Mesenchymal stem cell (in vitro differentiated cells and primary cell): Measurements from ENCODE around the gene SF3B2.

Experiments used
- DNase-seq: peaks from one replicate; pipeline ENCODE4 v3.0.0-alpha.2; 2013
- H2AFZ ChIP-seq: one replicate; pipeline ENCODE4 v1.6.1; 2013; ENCODE audit warnings: low read depth, mild to moderate bottlenecking, control low read depth, inconsistent platforms, low read length, moderate library complexity
- H2AK5ac ChIP-seq: 2 replicates; pipeline ENCODE4 v1.6.1; 2013; ENCODE audit warnings: low read length, moderate library complexity, mild to moderate bottlenecking, inconsistent platforms; ENCODE audit not compliant: severe bottlenecking
- H2BK120ac ChIP-seq: one replicate; pipeline ENCODE4 v1.6.1; 2013; ENCODE audit warnings: low read depth, mild to moderate bottlenecking, inconsistent platforms, low read length, moderate library complexity
- H2BK12ac ChIP-seq, 2 experiments: one replicate each; pipeline ENCODE4 v1.6.1; 2013; ENCODE audit warnings: inconsistent platforms in 2 of 2, low read length in 2 of 2, mild to moderate bottlenecking in 2 of 2, moderate library complexity in 2 of 2, control low read depth in 1 of 2
- H2BK15ac ChIP-seq: one replicate; pipeline ENCODE4 v1.6.1; 2013; ENCODE audit warnings: mild to moderate bottlenecking, low read depth, inconsistent platforms; ENCODE audit not compliant: poor library complexity, severe bottlenecking
- H2BK5ac ChIP-seq: 2 replicates; pipeline ENCODE4 v1.6.1; 2013; ENCODE audit warnings: low read depth, mild to moderate bottlenecking, low read length, control low read depth, inconsistent platforms; ENCODE audit not compliant: poor library complexity, severe bottlenecking
- H3K14ac ChIP-seq, 2 experiments: one replicate each; pipeline ENCODE4 v1.6.1; 2013; ENCODE audit warnings: inconsistent platforms in 2 of 2, low read length in 2 of 2, control low read depth in 1 of 2, mild to moderate bottlenecking in 1 of 2, moderate library complexity in 1 of 2
- H3K18ac ChIP-seq, 2 experiments: one replicate each; pipeline ENCODE4 v1.6.1; 2013; ENCODE audit warnings: inconsistent platforms in 2 of 2, low read length in 2 of 2, control low read depth in 1 of 2, low read depth in 1 of 2, mild to moderate bottlenecking in 1 of 2
- H3K23ac ChIP-seq, 2 experiments: one replicate each; pipeline ENCODE4 v1.6.1; 2013; ENCODE audit warnings: inconsistent platforms in 2 of 2, low read length in 2 of 2, mild to moderate bottlenecking in 2 of 2, moderate library complexity in 2 of 2, control low read depth in 1 of 2
- H3K27ac ChIP-seq: 2 replicates; pipeline ENCODE4 v1.5.1; 2013; ENCODE audit warnings: mild to moderate bottlenecking, moderate library complexity, low read length, control low read depth, inconsistent platforms; ENCODE audit not compliant: poor library complexity, severe bottlenecking
- H3K27me3 ChIP-seq, 2 experiments: 2 replicates each; pipeline versions ENCODE4 v1.6.1 to v1.7.0; 2013; ENCODE audit warnings: low read length in 2 of 2, mild to moderate bottlenecking in 2 of 2, moderate library complexity in 2 of 2, control low read depth in 1 of 2, inconsistent platforms in 1 of 2; ENCODE audit not compliant: control insufficient read depth in 1 of 2, insufficient read depth in 1 of 2
- H3K36me3 ChIP-seq, 2 experiments: 2 replicates each; pipeline versions ENCODE4 v1.6.1 to v1.7.0; 2013; ENCODE audit warnings: low read length in 2 of 2, control low read depth in 1 of 2, inconsistent platforms in 1 of 2, low read depth in 1 of 2, mild to moderate bottlenecking in 1 of 2; ENCODE audit not compliant: insufficient read depth in 2 of 2, control insufficient read depth in 1 of 2
- H3K4ac ChIP-seq, 2 experiments: one replicate each; pipeline ENCODE4 v1.6.1; 2013; ENCODE audit warnings: inconsistent platforms in 2 of 2, low read length in 2 of 2, mild to moderate bottlenecking in 2 of 2, moderate library complexity in 2 of 2, control low read depth in 1 of 2, low read depth in 1 of 2
- H3K4me1 ChIP-seq: 2 replicates; pipeline ENCODE4 v1.6.1; 2013; ENCODE audit warnings: low read depth, low read length, control low read depth; ENCODE audit not compliant: control insufficient read depth, insufficient read depth
- H3K4me2 ChIP-seq: 2 replicates; pipeline ENCODE4 v1.6.1; 2013; ENCODE audit warnings: low read length, mild to moderate bottlenecking, inconsistent platforms; ENCODE audit not compliant: poor library complexity, severe bottlenecking
- H3K4me3 ChIP-seq, 2 experiments: 2 replicates each; pipeline versions ENCODE4 v1.5.1 to v1.7.0; 2013; ENCODE audit warnings: low read length in 2 of 2, mild to moderate bottlenecking in 2 of 2, control low read depth in 1 of 2, low read depth in 1 of 2; ENCODE audit not compliant: insufficient read depth in 1 of 2
- H3K79me1 ChIP-seq: replicated peaks from 2 replicates; pipeline ENCODE4 v1.6.1; 2013; ENCODE audit warnings: mild to moderate bottlenecking, control low read depth, low read length, inconsistent platforms; ENCODE audit not compliant: poor library complexity, severe bottlenecking
- H3K9ac ChIP-seq: 2 replicates; pipeline ENCODE4 v1.7.0; 2013; ENCODE audit warnings: mild to moderate bottlenecking, low read length, moderate library complexity
- H3K9me3 ChIP-seq: 2 replicates; pipeline ENCODE4 v1.7.0; 2013; ENCODE audit warnings: mild to moderate bottlenecking, low read length; ENCODE audit not compliant: control insufficient read depth
- H4K8ac ChIP-seq: one replicate; pipeline ENCODE4 v1.6.1; 2013; ENCODE audit warnings: inconsistent platforms, mild to moderate bottlenecking, low read length, moderate library complexity
- H4K91ac ChIP-seq: one replicate; pipeline ENCODE4 v1.6.1; 2013; ENCODE audit warnings: mild to moderate bottlenecking, low read length, inconsistent platforms
- WGBS: methylation state at CpG from one replicate; pipeline ENCODE4 v1.1.7; 2013; ENCODE audit warnings: mixed read lengths; 5-methylcytosine and 5-hydroxymethylcytosine counted together

Gene SF3B2

DNA sequence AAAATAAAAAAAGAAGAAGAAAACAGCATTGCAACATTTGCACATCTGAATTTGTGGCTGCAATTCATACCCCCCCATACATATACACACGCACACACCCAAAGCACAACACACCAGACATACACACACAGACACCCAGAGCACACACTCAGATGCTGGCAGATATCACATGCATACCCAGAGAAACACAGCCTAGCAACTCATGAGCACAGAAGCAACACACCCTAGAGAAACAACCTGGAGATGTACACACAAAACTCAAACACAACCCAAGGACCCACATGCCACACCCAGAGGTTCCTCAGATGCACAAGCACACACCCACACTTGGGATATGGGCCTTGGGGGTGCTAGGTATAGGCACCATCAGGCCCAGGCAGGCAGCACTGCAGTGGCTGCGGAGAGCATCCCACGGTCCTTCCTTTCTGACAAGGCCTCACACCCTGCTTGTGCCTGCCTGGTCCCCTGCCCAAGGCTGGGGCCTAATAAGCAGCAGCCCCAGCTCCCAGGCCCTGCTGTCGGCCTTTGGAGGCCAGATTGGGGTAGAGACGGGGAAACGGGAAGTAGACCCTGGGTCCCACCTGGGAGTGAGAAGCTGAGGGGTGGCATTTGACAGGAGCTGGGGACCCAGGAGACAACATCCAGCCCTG is 37.2 kb upstream of the SF3B2 start:
- H3K14ac ChIP-seq = no peak overlapping the region
- H2BK12ac ChIP-seq = no peak overlapping the region
- H4K8ac ChIP-seq = peak overlapping the region; percentile 91
- no peak overlapping the region for H3K4me3 ChIP-seq
- no peak overlapping the region for H2AFZ ChIP-seq
- H3K36me3 ChIP-seq = no peaks in the 10 kb centered on the region
- H3K4ac ChIP-seq = peak overlapping the region; percentile 40 to 46
- H3K9me3 ChIP-seq = no peaks in the 10 kb centered on the region
- no peak overlapping the region for H3K9ac ChIP-seq
- peak overlapping the region; percentile 70 for H4K91ac ChIP-seq
- no peak overlapping the region for H3K27ac ChIP-seq
- H2BK5ac ChIP-seq = no peak overlapping the region
- H3K79me1 ChIP-seq = no peaks in the 10 kb centered on the region
- DNase-seq = no peak
- H3K4me2 ChIP-seq = no peak overlapping the region
- peaks cover 27% of the 10 kb centered on the region for H3K4me1 ChIP-seq
- H3K27me3 ChIP-seq = peaks cover 4 to 20% of the 10 kb centered on the region in 2 experiments
- no peak overlapping the region for H3K23ac ChIP-seq
- H2BK15ac ChIP-seq = no peak overlapping the region
- H3K18ac ChIP-seq = peak overlapping the region; percentile 14 to 37
- peak overlapping the region; percentile 47 for H2AK5ac ChIP-seq
- H2BK120ac ChIP-seq = no peak overlapping the region
- WGBS = 94% methylated on average over 6 of the region's 6 CpGs

DNA sequence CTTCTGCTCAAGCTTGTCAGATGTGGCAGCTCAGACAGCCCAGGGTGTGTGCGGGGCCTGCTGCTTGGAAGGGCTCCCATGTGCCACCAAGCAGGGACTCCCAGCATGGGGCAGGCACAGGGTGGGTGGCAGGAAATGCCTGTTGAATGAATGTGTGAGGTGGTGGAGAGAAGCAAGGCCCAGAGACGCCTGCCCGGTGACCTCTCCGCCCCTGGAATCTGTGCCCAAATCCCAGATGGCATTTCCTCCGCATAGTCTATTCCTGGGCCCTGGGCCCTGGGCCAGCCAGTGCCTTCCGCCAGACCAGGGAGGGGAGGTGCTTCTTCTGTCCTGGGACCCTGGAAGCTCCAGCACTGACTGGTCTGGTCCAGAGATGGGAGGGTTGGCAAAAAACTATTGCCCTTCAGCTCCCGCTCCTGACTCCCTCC is 36.7 kb upstream of the SF3B2 start:
- peaks cover 27% of the 10 kb centered on the region for H3K4me1 ChIP-seq
- no peak overlapping the region for H2AK5ac ChIP-seq
- H3K14ac ChIP-seq = no peak overlapping the region
- no peak overlapping the region for H2BK12ac ChIP-seq
- H3K18ac ChIP-seq = peak overlapping the region in 1 of 2 experiments; percentile 37
- peaks cover 4 to 20% of the 10 kb centered on the region in 2 experiments for H3K27me3 ChIP-seq
- H2BK15ac ChIP-seq = no peak overlapping the region
- H3K27ac ChIP-seq = no peak overlapping the region
- no peaks in the 10 kb centered on the region for H3K79me1 ChIP-seq
- H3K4ac ChIP-seq = peak overlapping the region in 1 of 2 experiments; percentile 35
- H3K9ac ChIP-seq = no peak overlapping the region
- no peaks in the 10 kb centered on the region for H3K36me3 ChIP-seq
- H2AFZ ChIP-seq = no peak overlapping the region
- peak overlapping the region; percentile 70 for H4K91ac ChIP-seq
- no peak for DNase-seq
- no peak overlapping the region for H2BK120ac ChIP-seq
- 47% methylated on average over 7 of the region's 7 CpGs for WGBS
- no peak overlapping the region for H2BK5ac ChIP-seq
- no peaks in the 10 kb centered on the region for H3K9me3 ChIP-seq
- peak overlapping the region; percentile 91 for H4K8ac ChIP-seq
- no peak overlapping the region for H3K23ac ChIP-seq
- H3K4me3 ChIP-seq = no peak overlapping the region
- no peak overlapping the region for H3K4me2 ChIP-seq

DNA sequence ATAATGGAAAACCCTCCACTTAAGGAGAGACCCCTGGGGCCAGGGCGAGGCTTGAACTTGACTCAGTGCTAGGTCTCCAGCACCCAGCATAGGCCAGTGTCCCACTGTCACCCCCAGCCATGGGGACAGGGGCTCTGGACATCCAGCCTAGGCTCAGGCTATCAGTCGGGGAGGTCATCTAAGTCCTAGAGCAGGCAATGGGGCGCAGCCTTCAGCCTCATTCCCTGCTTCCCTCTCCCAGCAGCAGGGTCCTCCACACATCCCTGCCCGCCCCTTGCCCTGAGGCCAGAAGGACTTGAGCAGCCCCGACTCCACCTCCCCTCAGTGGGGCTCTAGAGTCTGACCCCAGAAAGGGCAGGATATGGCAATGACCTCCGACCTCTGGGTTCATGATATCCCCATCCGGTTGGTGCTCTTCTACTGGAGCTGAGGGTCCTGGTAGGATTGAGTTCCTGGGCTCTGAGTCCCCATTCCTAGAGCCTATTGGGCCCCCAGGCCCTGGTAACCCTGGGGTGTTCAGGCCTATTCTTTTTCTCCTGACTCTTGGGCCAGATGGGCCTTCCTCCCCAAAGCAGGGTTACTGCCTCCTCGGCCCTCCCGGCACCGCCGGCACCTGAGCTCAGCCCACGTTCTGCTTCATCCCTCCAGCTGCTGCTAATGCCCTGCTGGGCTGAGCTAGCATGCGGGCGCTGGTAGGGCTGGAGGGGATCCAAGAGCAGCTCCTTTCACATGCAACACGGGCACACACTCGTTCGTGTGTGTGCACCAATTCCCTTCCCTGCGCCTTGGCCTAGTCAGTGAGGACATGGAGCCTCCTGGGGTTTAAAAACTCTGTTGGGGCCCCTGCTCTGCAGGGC is 36.0 kb upstream of the SF3B2 start:
- no peak overlapping the region for H3K4me2 ChIP-seq
- no peak overlapping the region for H2BK5ac ChIP-seq
- peaks cover 34% of the 10 kb centered on the region for H3K4me1 ChIP-seq
- H4K91ac ChIP-seq = peak overlapping the region; percentile 56
- no peak overlapping the region for H3K23ac ChIP-seq
- peak overlapping the region; percentile 2 for H2BK15ac ChIP-seq
- peak overlapping the region; percentile 18 for H2AK5ac ChIP-seq
- H2BK12ac ChIP-seq = peak overlapping the region in 1 of 2 experiments; percentile 4
- H3K18ac ChIP-seq = peak overlapping the region; percentile 28 to 44
- H3K36me3 ChIP-seq = no peaks in the 10 kb centered on the region
- H3K79me1 ChIP-seq = no peaks in the 10 kb centered on the region
- no peak overlapping the region for H2AFZ ChIP-seq
- no peak overlapping the region for H3K14ac ChIP-seq
- no peak for DNase-seq
- WGBS = 92% methylated on average over 18 of the region's 18 CpGs
- peaks cover 4 to 20% of the 10 kb centered on the region in 2 experiments for H3K27me3 ChIP-seq
- peak overlapping the region; percentile 39 for H4K8ac ChIP-seq
- H2BK120ac ChIP-seq = no peak overlapping the region
- no peak overlapping the region for H3K4me3 ChIP-seq
- no peak overlapping the region for H3K9ac ChIP-seq
- H3K4ac ChIP-seq = peak overlapping the region in 1 of 2 experiments; percentile 35
- H3K27ac ChIP-seq = no peak overlapping the region
- H3K9me3 ChIP-seq = no peaks in the 10 kb centered on the region

DNA sequence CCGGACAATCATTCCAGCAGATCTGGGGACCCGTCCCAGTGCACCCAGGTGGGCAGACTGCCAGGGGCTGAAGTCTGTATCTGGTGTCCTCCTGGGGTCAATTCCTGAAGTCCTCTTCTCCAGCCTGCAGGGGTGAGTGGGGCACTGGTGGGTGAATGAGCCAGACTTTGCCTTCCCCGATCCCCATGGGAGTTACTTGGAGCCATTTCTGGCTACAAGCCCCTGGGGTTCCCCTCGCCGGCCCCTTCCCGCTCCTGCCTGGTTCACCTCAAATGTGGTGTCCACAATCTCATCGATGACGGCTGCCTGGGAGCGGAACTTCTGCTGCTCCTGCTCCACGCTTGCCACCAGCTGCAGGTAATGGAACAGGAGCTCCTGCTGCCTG is 35.4 kb upstream of the SF3B2 start:
- peaks cover 0 to 14% of the 10 kb centered on the region in 2 experiments for H3K27me3 ChIP-seq
- H3K4me1 ChIP-seq = peaks cover 35% of the 10 kb centered on the region
- no peaks in the 10 kb centered on the region for H3K9me3 ChIP-seq
- no peak overlapping the region for H2BK5ac ChIP-seq
- no peak overlapping the region for H4K91ac ChIP-seq
- no peak for DNase-seq
- no peak overlapping the region for H3K23ac ChIP-seq
- no peak overlapping the region for H2AK5ac ChIP-seq
- no peaks in the 10 kb centered on the region for H3K36me3 ChIP-seq
- no peak overlapping the region for H4K8ac ChIP-seq
- no peak overlapping the region for H3K18ac ChIP-seq
- H3K14ac ChIP-seq = no peak overlapping the region
- H2BK120ac ChIP-seq = no peak overlapping the region
- H3K4me3 ChIP-seq = no peak overlapping the region
- H2BK15ac ChIP-seq = peak overlapping the region; percentile 2
- H3K4me2 ChIP-seq = no peak overlapping the region
- H2AFZ ChIP-seq = no peak overlapping the region
- no peak overlapping the region for H2BK12ac ChIP-seq
- H3K4ac ChIP-seq = no peak overlapping the region
- no peak overlapping the region for H3K9ac ChIP-seq
- no peak overlapping the region for H3K27ac ChIP-seq
- H3K79me1 ChIP-seq = no peaks in the 10 kb centered on the region
- 96% methylated on average over 10 of the region's 10 CpGs for WGBS
